Hippocampal formation (tissue), 2 donors: ENCODE results near the gene MOB1A.

Experiments
- DNase-seq, 2 donors: peaks; one replicate each; lab custom pipeline; 2025; lab: John Stamatoyannopoulos, UW

MOB1A gene

GRCh38 chr2:74103763-74104162 lies 74.9 kb downstream of the MOB1A start:
- DNase-seq: no peak
